ENCODE data around the gene SETD2. TPM values are rescaled to one million over a fixed set of nuclear protein-coding genes. Genes with fewer than 3 reads are reported as not detected.

Gene SETD2
- total and polyA plus RNA-seq, 2 of the 8 experiments (the other 6 are each of a cell fraction or from before 2014, with no cell fraction given), result 15.7 to 46.3 TPM

DNA sequence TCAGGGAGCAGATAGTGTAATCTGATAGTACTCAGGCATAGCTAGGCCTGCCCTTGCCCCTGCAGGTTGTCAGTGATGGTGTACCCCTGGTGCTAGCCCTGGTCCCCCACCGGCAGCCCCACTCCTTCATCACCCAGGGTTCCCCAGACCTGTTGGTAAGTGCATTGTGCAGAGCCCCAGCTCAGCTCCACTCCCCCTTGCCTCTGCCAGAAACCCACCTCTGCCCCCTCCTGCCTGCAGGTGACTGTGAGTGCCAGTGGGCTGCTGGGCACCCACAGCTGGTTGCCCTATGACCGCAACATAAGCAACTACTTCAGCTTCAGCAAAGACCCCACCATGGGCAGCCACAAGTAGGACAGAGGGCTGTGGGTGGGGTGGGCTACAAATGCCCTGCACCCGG lies 156.9 kb downstream of the SETD2 start:
- H3K9me3 ChIP-seq (ENCODE audit: insufficient read depth in 2 of 2, low read depth in 1 of 2, low read length in 1 of 2), result no peaks in the 10 kb centered on the region
- H4K8ac ChIP-seq (ENCODE audit: extremely low read depth, insufficient read depth, low read length), result no peak overlapping the region
- ChIA-PET CTCF (ENCODE audit: partially characterized antibody) (interaction anchor here (0.6 to 14.2 kb wide), 6 partner anchors 9 to 317 kb away, joined by 3 to 130 read pairs (median 4); partner anchors contain the start of genes CCDC12 and NBEAL2), POLR2A (ENCODE audit: partially characterized antibody) (interaction anchor here (0.8 to 1.6 kb wide), 3 partner anchors 20 to 373 kb away, joined by 3 to 4 read pairs (median 4); partner anchors contain the start of genes PTPN23 and SETD2)
- no peak overlapping the region for H3K4ac ChIP-seq (replicated peaks; ENCODE audit: insufficient read length, low read depth, low read length)
- no peaks in the 10 kb centered on the region for H3K79me2 ChIP-seq (ENCODE audit: control insufficient read depth in 1 of 2, insufficient read depth in 2 of 2, low read length in 2 of 2)
- no peak overlapping the region for H2BK15ac ChIP-seq (ENCODE audit: low read length)
- H2BK5ac ChIP-seq (ENCODE audit: low read depth, low read length), result no peak overlapping the region
- peaks cover 0 to 15% of the 10 kb centered on the region in 2 experiments for H4K20me1 ChIP-seq (replicated peaks in 1 of 2; ENCODE audit: control insufficient read depth in 1 of 2, insufficient read depth in 2 of 2, low read length in 2 of 2)
- H3K36me3 ChIP-seq (ENCODE audit: control insufficient read depth in 2 of 4, insufficient read depth in 4 of 4, low read length in 3 of 4), result peaks cover 5 to 27% (median 17%) of the 10 kb centered on the region in 4 experiments; a peak in 7 of 8 replicates
- no peak overlapping the region for H3K4me2 ChIP-seq (ENCODE audit: insufficient read depth in 1 of 2, low read depth in 2 of 2, low read length in 2 of 2)
- peaks cover 0 to 9% (median 5%) of the 10 kb centered on the region in 4 experiments; a peak in 5 of 7 replicates for H3K4me1 ChIP-seq (replicated peaks in 1 of 4; ENCODE audit: control insufficient read depth in 3 of 4, insufficient read depth in 4 of 4, low read length in 3 of 4)
- no peaks in the 10 kb centered on the region; the same call in 1 of the 2 replicates for H3K79me1 ChIP-seq (ENCODE audit: low read depth, low read length)
- no peak overlapping the region for H3K23ac ChIP-seq (ENCODE audit: insufficient read length)
- H4K91ac ChIP-seq (replicated peaks; ENCODE audit: insufficient read length, low read length), result no peak overlapping the region
- H2AFZ ChIP-seq (ENCODE audit: low read length), result no peak overlapping the region
- H2BK20ac ChIP-seq (ENCODE audit: low read length), result no peak overlapping the region
- no peak overlapping the region for H3K18ac ChIP-seq (ENCODE audit: extremely low read depth, low read length)
- H3K9ac ChIP-seq (replicated peaks in 1 of 4; ENCODE audit: extremely low read depth in 1 of 4, low read depth in 3 of 4, low read length in 3 of 4), result no peak overlapping the region
- peaks cover 3% of the 10 kb centered on the region; the same call in 1 of the 2 replicates for H3K23me2 ChIP-seq (ENCODE audit: low read depth, low read length)
- no peaks in the 10 kb centered on the region for H3K27me3 ChIP-seq (replicated peaks in 1 of 4; ENCODE audit: control insufficient read depth in 3 of 4, extremely low read depth in 1 of 4, insufficient read depth in 3 of 4, low read length in 3 of 4)
- no peak overlapping the region for H3K56ac ChIP-seq (replicated peaks; ENCODE audit: insufficient read length, low read depth, low read length)
- DNase-seq (ENCODE audit: low read depth in 1 of 2, low spot score in 2 of 2), result no peak
- H2BK120ac ChIP-seq (replicated peaks; ENCODE audit: low read depth, low read length), result no peak overlapping the region
- no peak overlapping the region for H4K5ac ChIP-seq (ENCODE audit: insufficient read length, low read depth, low read length)
- no peak overlapping the region for H3K4me3 ChIP-seq (ENCODE audit: extremely low read depth in 1 of 4, insufficient read depth in 2 of 4, low read depth in 3 of 4, low read length in 4 of 4)
- WGBS, 2 experiments (ENCODE audit: extremely low coverage in 1 of 2, insufficient coverage in 1 of 2, insufficient read length in 1 of 2, insufficient replicate concordance in 2 of 2, low coverage in 1 of 2, low lambda C conversion rate in 2 of 2, missing lambda C conversion rate in 1 of 2), result 78% methylated on average over 3 of the region's 3 CpGs; no CpG with 5 or more reads in 1 of the 2 experiments
- H3K14ac ChIP-seq (ENCODE audit: insufficient read length), result no peak overlapping the region
- FAIRE-seq, result no peak
- H3K27ac ChIP-seq (ENCODE audit: low read depth, low read length), result no peak overlapping the region
- H2BK12ac ChIP-seq (ENCODE audit: low read depth, low read length), result no peak overlapping the region
- H2AK5ac ChIP-seq (ENCODE audit: low read depth, low read length), result no peak overlapping the region
- TF ChIP-seq BACH1 (IDR thresholded peaks at IDR 0.05; ENCODE audit: low read length) (no peak), SP1 (IDR thresholded peaks at IDR 0.05; ENCODE audit: low read depth, low read length) (no peak), SP2 (IDR thresholded peaks at IDR 0.05; ENCODE audit: low read length) (no peak), JUN (IDR thresholded peaks at IDR 0.05; ENCODE audit: low read depth, low read length) (no peak), POLR2AphosphoS5 (IDR thresholded peaks at IDR 0.05; ENCODE audit: low read depth, low read length) (no peak), TBP (IDR thresholded peaks at IDR 0.05; ENCODE audit: low read depth, low read length) (no peak), NRF1 (IDR thresholded peaks at IDR 0.05; ENCODE audit: low read depth, low read length) (no peak), HDAC2 (IDR thresholded peaks at IDR 0.05; ENCODE audit: borderline replicate concordance in 1 of 2, low read depth in 2 of 2, low read length in 2 of 2) (no peak), EP300 (IDR thresholded peaks at IDR 0.05; ENCODE audit: borderline replicate concordance in 1 of 2, low read depth in 2 of 2, low read length in 2 of 2) (no peak), KDM5A (IDR thresholded peaks at IDR 0.05; ENCODE audit: low read length) (no peak), SP4 (IDR thresholded peaks at IDR 0.05; ENCODE audit: low read length) (no peak), CHD2 (IDR thresholded peaks at IDR 0.05; ENCODE audit: low read length) (no peak), CBX8 (IDR thresholded peaks at IDR 0.05; ENCODE audit: borderline replicate concordance, low read depth, low read length) (no peak), KDM1A (IDR thresholded peaks at IDR 0.05; ENCODE audit: borderline replicate concordance, low read length) (no peak), BRCA1 (IDR thresholded peaks at IDR 0.05; ENCODE audit: low read depth, low read length) (no peak)

Data from H1 (cell line).